NT2/D1 (cell line): Measurements from ENCODE around the gene SLC25A34.

ENCODE experiments used
- SUZ12 ChIP-seq: IDR thresholded peaks from 2 replicates; pipeline ENCODE4 v1.6.1; 2011; ENCODE audit not compliant: insufficient read length, insufficient read depth; ENCODE audit errors: extremely low read depth
- ZNF274 ChIP-seq: IDR thresholded peaks from 2 replicates; pipeline ENCODE4 v1.6.1; 2011; ENCODE audit warnings: mild to moderate bottlenecking, low read depth, low read length

DNA sequence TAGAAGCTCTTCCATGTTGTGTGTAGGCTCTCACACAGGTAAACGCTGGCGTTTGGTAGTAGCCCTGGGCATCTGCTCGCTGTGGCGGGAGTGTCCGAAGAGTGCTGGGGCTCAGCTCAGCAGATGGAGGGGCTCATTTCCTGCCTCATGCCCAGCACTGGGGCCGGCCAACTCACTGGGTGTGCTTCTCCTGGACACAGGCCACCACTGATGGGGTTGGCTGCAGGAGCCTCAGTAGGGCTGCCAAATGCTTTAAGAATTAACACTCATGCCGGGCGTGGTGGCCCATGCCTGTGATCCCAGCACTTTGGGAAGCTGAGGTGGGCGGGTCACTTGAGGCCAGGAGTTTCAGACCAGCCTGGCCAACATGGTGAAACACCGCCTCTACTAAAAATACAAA, 50.5 kb downstream of the SLC25A34 start:
- TF ChIP-seq SUZ12 (no peak), ZNF274 (no peak)
